Brain microvascular endothelial cell (primary cell): Measurements from ENCODE around the gene USP32.

Experiments
- DNase-seq: peaks from one replicate; pipeline ENCODE4 v3.0.0-alpha.2; 2020
- H3K27ac ChIP-seq: fragments of 250-450 bp; sonication (Bioruptor Pico); 2 replicates; pipeline ENCODE4 v1.5.1; 2020; ENCODE audit warnings: mild to moderate bottlenecking, moderate library complexity
- H3K27me3 ChIP-seq: fragments of 250-450 bp; sonication (Bioruptor Pico); replicated peaks from 2 replicates; pipeline ENCODE4 v1.5.1; 2020; ENCODE audit warnings: mild to moderate bottlenecking
- H3K36me3 ChIP-seq: fragments of 250-450 bp; sonication (Bioruptor Pico); replicated peaks from 2 replicates; pipeline ENCODE4 v1.5.1; 2020; ENCODE audit warnings: mild to moderate bottlenecking
- H3K4me3 ChIP-seq: 2 replicates; pipeline ENCODE4 v1.5.1; 2011; ENCODE audit warnings: low read depth, mild to moderate bottlenecking, control low read depth, low read length, moderate library complexity
- CTCF ChIP-seq: IDR thresholded peaks from 2 replicates; pipeline ENCODE4 v1.5.1; 2011; ENCODE audit warnings: low read depth, mild to moderate bottlenecking, moderate library complexity, low read length, control low read depth, inconsistent platforms; ENCODE audit errors: missing control alignments
- in situ Hi-C: cut with HindIII; loops from 2 replicates; pipeline ENCODE4 v1.10.0; 2017; ENCODE audit warnings: low sequenced_read_pairs, low pct_ligation_motif_present

Gene USP32

GRCh38 chr17:60403523-60403810 lies 11.5 kb upstream of the USP32 start:
- in situ Hi-C loops = loop anchor here (25.0 kb wide), 1 partner anchor 166 kb away; no protein-coding TSS in a partner anchor
- no peak overlapping the region for H3K4me3 ChIP-seq
- H3K36me3 ChIP-seq = no peaks in the 10 kb centered on the region
- H3K27me3 ChIP-seq = no peaks in the 10 kb centered on the region
- DNase-seq = no peak
- TF ChIP-seq CTCF = no peak
- H3K27ac ChIP-seq = no peak overlapping the region

GRCh38 chr17:60401819-60402218 lies 9.9 kb upstream of the USP32 start:
- no peak overlapping the region for H3K4me3 ChIP-seq
- no peak for DNase-seq
- H3K27ac ChIP-seq = no peak overlapping the region
- TF ChIP-seq CTCF = no peak
- in situ Hi-C loops = loop anchor here (25.0 kb wide), 1 partner anchor 165 kb away; no protein-coding TSS in a partner anchor
- H3K36me3 ChIP-seq = no peaks in the 10 kb centered on the region
- H3K27me3 ChIP-seq = no peaks in the 10 kb centered on the region

GRCh38 chr17:60398227-60398959 lies 6.5 kb upstream of the USP32 start:
- Histone ChIP-seq H3K27me3 (no peaks in the 10 kb centered on the region), H3K4me3 (no peak overlapping the region), H3K36me3 (no peaks in the 10 kb centered on the region), H3K27ac (no peak overlapping the region)
- no peak for DNase-seq
- in situ Hi-C loops = no loop called here
- no peak for TF ChIP-seq CTCF

- H3K4me3 ChIP-seq = no peak overlapping the region
- DNase-seq = no peak
- no peak for TF ChIP-seq CTCF
- in situ Hi-C loops = no loop called here
- H3K27me3 ChIP-seq = no peaks in the 10 kb centered on the region
- H3K27ac ChIP-seq = no peak overlapping the region
- H3K36me3 ChIP-seq = no peaks in the 10 kb centered on the region
Observed at GRCh38 chr17:60396412-60396811, 4.5 kb upstream of the USP32 start.

GRCh38 chr17:60395508-60396065 lies 3.7 kb upstream of the USP32 start:
- Histone ChIP-seq H3K4me3 (no peak overlapping the region), H3K27me3 (no peaks in the 10 kb centered on the region), H3K36me3 (no peaks in the 10 kb centered on the region), H3K27ac (no peak overlapping the region)
- in situ Hi-C loops = no loop called here
- no peak for TF ChIP-seq CTCF
- DNase-seq = no peak
